Measurements from ENCODE around the gene PCK2.
"Not testable (repeated sequence)": the region's sequence is repeated elsewhere in the genome, so short reads cannot be mapped to it uniquely, and the experiment has no call there.

PCK2 gene

GRCh38 chr14:24098229-24098926 is 4.3 kb downstream of the PCK2 start:
- DNase-seq = no peak

- DNase-seq = no peak
These were observed 5.1 kb downstream of the PCK2 start for GRCh38 chr14:24098927-24099813.

- no peak for DNase-seq
These were observed 6.3 kb downstream of the PCK2 start for GRCh38 chr14:24100197-24100981.

- DNase-seq = no peak
These were observed 6.9 kb downstream of the PCK2 start for GRCh38 chr14:24100982-24101494.

GRCh38 chr14:24102357-24103048 is 8.4 kb downstream of the PCK2 start:
- DNase-seq = no peak

- DNase-seq = no peak
These were observed 9.3 kb downstream of the PCK2 start for GRCh38 chr14:24103451-24103850.

- not testable (repeated sequence) for DNase-seq
These were observed 11.6 kb downstream of the PCK2 start for GRCh38 chr14:24105609-24106239.

GRCh38 chr14:24106672-24107271 is 12.7 kb downstream of the PCK2 start:
- no peak for DNase-seq

- DNase-seq = no peak
These were observed 14.3 kb downstream of the PCK2 start for GRCh38 chr14:24108336-24108874.

- no peak for DNase-seq
These were observed 15.9 kb downstream of the PCK2 start for GRCh38 chr14:24110060-24110459.

- DNase-seq = no peak
These were observed 16.4 kb downstream of the PCK2 start for GRCh38 chr14:24110523-24110922.

GRCh38 chr14:24113379-24113800 is 19.3 kb downstream of the PCK2 start:
- peak in 1 of 2 donors; percentile 14 for DNase-seq

- DNase-seq = peak; percentile 80 to 88
These were observed 19.9 kb downstream of the PCK2 start for GRCh38 chr14:24113801-24114531.

GRCh38 chr14:24114532-24115421 is 20.7 kb downstream of the PCK2 start, which contains the start of the genes DCAF11 and NRL:
Gene DCAF11 (plus strand): TSS chr14:24114777. CDS start chr14:24115595, 818 bp downstream.
Gene NRL (minus strand): TSS chr14:24114949. CDS start chr14:24082848, 32,101 bp downstream.
- DNase-seq = peak; percentile 100

GRCh38 chr14:24115422-24116127 is 21.5 kb downstream of the PCK2 start:
- DNase-seq = no peak

- DNase-seq = no peak
These were observed 22.2 kb downstream of the PCK2 start for GRCh38 chr14:24116128-24116814.

GRCh38 chr14:24117179-24117578 is 23.1 kb downstream of the PCK2 start:
- DNase-seq = no peak

GRCh38 chr14:24119691-24120090 is 25.6 kb downstream of the PCK2 start:
- DNase-seq = no peak
